Measurements from ENCODE around the gene SEC14L3.

DNA sequence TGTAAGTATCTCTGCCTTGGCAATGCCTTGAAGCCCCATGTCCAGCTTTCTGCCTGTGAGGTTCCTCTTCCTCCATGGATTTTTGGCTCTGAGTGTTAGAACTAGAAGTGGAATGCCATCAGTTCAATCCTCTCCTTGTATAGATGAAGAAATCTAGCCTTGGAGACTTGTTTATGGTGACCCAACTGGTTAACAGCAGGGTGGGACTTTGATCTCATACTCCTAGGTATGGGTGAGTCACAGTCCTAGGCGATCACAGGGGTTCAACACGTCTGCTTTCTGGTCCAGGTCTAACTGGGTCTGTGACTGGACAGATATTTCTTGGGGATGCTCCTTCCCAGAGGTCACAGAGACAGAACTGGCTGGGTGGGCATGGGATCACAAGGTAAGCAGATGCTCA is 55.4 kb downstream of the SEC14L3 start:
- TF ChIP-seq POLR2AphosphoS5 (IDR thresholded peaks at IDR 0.05; ENCODE audit: borderline replicate concordance, low read depth, low read length) (no peak), FOXP2 (optimal IDR thresholded peaks at IDR 0.05; ENCODE audit: control extremely low read depth, extremely low read length, insufficient read depth) (no peak)
